K562 (cell line): ENCODE results near the gene TGM5. TPM values are rescaled to one million over a fixed set of nuclear protein-coding genes. Genes with fewer than 3 reads are reported as not detected.

ENCODE experiments used
- BMI1 ChIP-seq: fragments of 150-350 bp; IDR thresholded peaks from 2 replicates; pipeline ENCODE4 v1.6.1; 2014; ENCODE audit warnings: low read length
- CBFA2T2 ChIP-seq: fragments of 450-650 bp; conservative IDR thresholded peaks from 2 replicates; pipeline ENCODE4 v1.6.1; 2017; ENCODE audit warnings: mild to moderate bottlenecking
- FOXJ2 ChIP-seq: fragments of 200-800 bp; sonication (Bioruptor generic); IDR thresholded peaks from 2 replicates; pipeline ENCODE4 v1.6.1; 2016; ENCODE audit warnings: missing genetic modification characterization, missing compliant biosample characterization
- GABPB1 ChIP-seq: sonication (generic); formaldehyde crosslinking; IDR thresholded peaks from 2 replicates; pipeline ENCODE4 v1.8.0; 2022; ENCODE audit warnings: mild to moderate bottlenecking, missing genetic modification reagents
- GATAD2A ChIP-seq: fragments of 450-650 bp; IDR thresholded peaks from 2 replicates; pipeline ENCODE4 v1.6.1; 2017
- GATAD2B ChIP-seq: fragments of 450-650 bp; IDR thresholded peaks from 2 replicates; pipeline ENCODE4 v1.6.1; 2017; ENCODE audit warnings: mild to moderate bottlenecking, borderline replicate concordance
- HDAC8 ChIP-seq: fragments of 450-650 bp; IDR thresholded peaks from 2 replicates; pipeline ENCODE4 v1.6.1; 2016; ENCODE audit warnings: mild to moderate bottlenecking, missing genetic modification characterization, moderate library complexity, missing compliant biosample characterization
- HMGN3 ChIP-seq: IDR thresholded peaks from 2 replicates; pipeline ENCODE4 v1.6.1; 2011; ENCODE audit warnings: borderline replicate concordance, low read depth, mild to moderate bottlenecking, mixed read lengths, low read length; ENCODE audit not compliant: insufficient read length; ENCODE audit errors: extremely low read depth
- KLF6 ChIP-seq: fragments of 250-450 bp; sonication (Bioruptor Pico); IDR thresholded peaks from 2 replicates; pipeline ENCODE4 v1.4.0; 2020; ENCODE audit warnings: mild to moderate bottlenecking, moderate library complexity, borderline replicate concordance
- LCOR ChIP-seq: sonication (generic); formaldehyde crosslinking; IDR thresholded peaks from 2 replicates; pipeline ENCODE4 v1.8.0; 2022; ENCODE audit warnings: mild to moderate bottlenecking, missing genetic modification reagents
- MIER1 ChIP-seq: fragments of 450-650 bp; IDR thresholded peaks from 2 replicates; pipeline ENCODE4 v1.6.1; 2016; ENCODE audit warnings: antibody characterized with exemption, mild to moderate bottlenecking, low read depth
- RCOR1 ChIP-seq, 2 experiments: IDR thresholded peaks; 2 replicates each; pipeline ENCODE4 v1.6.1; 2012; ENCODE audit warnings: low read depth in 2 of 2, low read length in 2 of 2, borderline replicate concordance in 1 of 2, improper control_type of control experiment in 1 of 2
- RNF2 ChIP-seq: sonication (generic); IDR thresholded peaks from 2 replicates; pipeline ENCODE4 v1.6.1; 2016
- TRIM24 ChIP-seq, 2 experiments: fragments of 450-650 bp; IDR thresholded peaks; 2 replicates each; pipeline ENCODE4 v1.6.1; 2016
- ZFPM2 ChIP-seq: fragments of 250-450 bp; sonication (Bioruptor Pico); IDR thresholded peaks from 2 replicates; pipeline ENCODE4 v1.5.1; 2022; ENCODE audit warnings: mild to moderate bottlenecking
- ZNF12 ChIP-seq: sonication (generic); formaldehyde crosslinking; IDR thresholded peaks from 2 replicates; pipeline ENCODE4 v1.4.0; 2020; ENCODE audit warnings: mild to moderate bottlenecking, missing genetic modification reagents
- ZNF184 ChIP-seq: sonication (generic); formaldehyde crosslinking; IDR thresholded peaks from 2 replicates; pipeline ENCODE4 v1.5.0; 2020; ENCODE audit warnings: missing genetic modification reagents
- ZNF239 ChIP-seq: fragments of 250-450 bp; sonication (Bioruptor Pico); IDR thresholded peaks from 2 replicates; pipeline ENCODE4 v1.4.0; 2020; ENCODE audit warnings: mild to moderate bottlenecking
- polyA plus RNA-seq, 8 experiments: library from polyadenylated mRNA; depleted of rRNA in 4 of 8; stranded (reverse) in 5 of 8; unstranded in 3 of 8; fragments of >200 nt; fragmentation: Nextera tagmentation in 2 of 8; fragmentation: Illumina TruSeq in 1 of 8; extraction: Ambion mirVana in 2 of 8; extraction: Trizol in 1 of 8; gene quantifications; 2 replicates each; pipeline versions ENCODE4 v1.2.1 to v1.2.3, GENCODE V29; 2011 to 2014; ENCODE audit warnings: inconsistent platforms in 1 of 8, missing spikeins in 1 of 8
- total RNA-seq, 7 experiments: library from RNA; depleted of rRNA in 6 of 7; stranded (reverse); fragments of >200 nt in 6 of 7; fragmentation: Illumina TruSeq in 2 of 7; extraction: Trizol in 2 of 7; gene quantifications; 2 replicates each; pipeline versions ENCODE4 v1.2.1 to v1.2.3, GENCODE V29; 2011 to 2021; ENCODE audit warnings: low replicate concordance in 1 of 7
- TF ChIP-seq, protein P1 (sequence below), 2 experiments: fragments of 150-350 bp in 1 of 2; IDR thresholded peaks; 2 replicates each; pipeline ENCODE4 v1.6.1; 2012 to 2016; ENCODE audit warnings: low read depth in 2 of 2, low read length in 2 of 2, mild to moderate bottlenecking in 1 of 2, moderate library complexity in 1 of 2
- TF ChIP-seq, protein P2 (sequence below): sonication (generic); formaldehyde crosslinking; IDR thresholded peaks from 2 replicates; pipeline ENCODE4 v1.8.1; 2023; ENCODE audit warnings: mild to moderate bottlenecking, missing genetic modification reagents, moderate library complexity
- TF ChIP-seq, protein P3 (sequence below): sonication (generic); formaldehyde crosslinking; IDR thresholded peaks from 2 replicates; pipeline ENCODE4 v1.8.0; 2022; ENCODE audit warnings: missing genetic modification reagents, mild to moderate bottlenecking, borderline replicate concordance
- TF ChIP-seq, protein P4 (sequence below): sonication (generic); formaldehyde crosslinking; IDR thresholded peaks from 2 replicates; pipeline ENCODE4 v1.8.0; 2022; ENCODE audit warnings: mild to moderate bottlenecking, low read depth, missing genetic modification reagents

TGM5 gene
- total and polyA plus RNA-seq, 9 of the 15 experiments (the other 6 are each of a cell fraction or from before 2014, with no cell fraction given) = 0.03 to 0.10 (median 0.07) TPM; not detected in 6

DNA sequence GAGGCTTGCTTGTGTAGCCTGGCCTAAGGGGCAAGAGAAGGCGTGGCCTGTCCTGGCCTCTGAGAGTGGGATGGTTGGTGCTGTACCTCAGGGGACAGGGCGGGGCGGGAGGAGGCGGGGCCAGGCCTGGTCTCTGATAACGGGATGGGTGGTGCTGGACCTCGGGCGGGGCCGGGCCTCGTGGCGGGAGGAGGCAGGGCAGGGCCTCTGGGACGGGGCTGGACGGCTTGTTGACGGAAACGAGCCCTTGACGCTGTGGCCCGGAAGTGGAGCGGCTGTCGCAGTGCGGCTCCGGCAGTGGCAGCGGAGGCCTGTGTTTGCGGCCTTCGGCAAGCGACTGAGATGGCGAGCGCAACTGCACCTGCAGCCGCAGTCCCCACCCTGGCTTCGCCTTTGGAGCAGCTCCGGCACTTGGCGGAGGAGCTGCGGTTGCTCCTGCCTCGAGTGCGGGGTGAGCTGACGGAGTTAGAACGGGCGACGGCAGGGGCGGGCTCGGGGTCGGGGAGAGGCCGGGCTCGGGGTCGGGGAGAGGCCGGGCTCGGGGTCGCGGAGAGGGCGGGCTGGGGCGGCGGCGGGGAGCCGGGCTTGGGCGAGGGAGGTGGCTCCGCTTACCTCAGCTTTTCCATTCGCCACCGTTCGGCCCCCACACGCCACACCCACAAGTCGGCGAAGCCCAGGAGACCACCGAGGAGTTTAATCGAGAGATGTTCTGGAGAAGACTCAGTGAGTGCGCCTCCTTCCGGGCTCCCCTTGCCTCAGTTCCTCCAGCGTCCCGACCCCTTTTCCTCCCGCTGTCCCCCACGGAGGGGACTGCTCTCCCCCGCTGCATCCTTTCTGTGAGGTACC is 81.3 kb downstream of the TGM5 start, which contains the start of gene CCNDBP1 (continued):
- TF ChIP-seq, protein P1, sequence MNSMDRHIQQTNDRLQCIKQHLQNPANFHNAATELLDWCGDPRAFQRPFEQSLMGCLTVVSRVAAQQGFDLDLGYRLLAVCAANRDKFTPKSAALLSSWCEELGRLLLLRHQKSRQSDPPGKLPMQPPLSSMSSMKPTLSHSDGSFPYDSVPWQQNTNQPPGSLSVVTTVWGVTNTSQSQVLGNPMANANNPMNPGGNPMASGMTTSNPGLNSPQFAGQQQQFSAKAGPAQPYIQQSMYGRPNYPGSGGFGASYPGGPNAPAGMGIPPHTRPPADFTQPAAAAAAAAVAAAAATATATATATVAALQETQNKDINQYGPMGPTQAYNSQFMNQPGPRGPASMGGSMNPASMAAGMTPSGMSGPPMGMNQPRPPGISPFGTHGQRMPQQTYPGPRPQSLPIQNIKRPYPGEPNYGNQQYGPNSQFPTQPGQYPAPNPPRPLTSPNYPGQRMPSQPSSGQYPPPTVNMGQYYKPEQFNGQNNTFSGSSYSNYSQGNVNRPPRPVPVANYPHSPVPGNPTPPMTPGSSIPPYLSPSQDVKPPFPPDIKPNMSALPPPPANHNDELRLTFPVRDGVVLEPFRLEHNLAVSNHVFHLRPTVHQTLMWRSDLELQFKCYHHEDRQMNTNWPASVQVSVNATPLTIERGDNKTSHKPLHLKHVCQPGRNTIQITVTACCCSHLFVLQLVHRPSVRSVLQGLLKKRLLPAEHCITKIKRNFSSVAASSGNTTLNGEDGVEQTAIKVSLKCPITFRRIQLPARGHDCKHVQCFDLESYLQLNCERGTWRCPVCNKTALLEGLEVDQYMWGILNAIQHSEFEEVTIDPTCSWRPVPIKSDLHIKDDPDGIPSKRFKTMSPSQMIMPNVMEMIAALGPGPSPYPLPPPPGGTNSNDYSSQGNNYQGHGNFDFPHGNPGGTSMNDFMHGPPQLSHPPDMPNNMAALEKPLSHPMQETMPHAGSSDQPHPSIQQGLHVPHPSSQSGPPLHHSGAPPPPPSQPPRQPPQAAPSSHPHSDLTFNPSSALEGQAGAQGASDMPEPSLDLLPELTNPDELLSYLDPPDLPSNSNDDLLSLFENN (IDR thresholded peaks at IDR 0.05; ENCODE audit: low read depth in 2 of 2, low read length in 2 of 2) = no peak
- TF ChIP-seq HMGN3 (peak; percentile 96), LCOR (CRISPR knock-in tag) (peak; percentile 38; the same call in 1 of the 2 replicates), RCOR1 (IDR thresholded peaks at IDR 0.05; ENCODE audit: borderline replicate concordance in 1 of 2, low read depth in 2 of 2, low read length in 2 of 2) (peak in 1 of 2 experiments; percentile 83; a peak in 2 of 4 replicates), GABPB1 (CRISPR knock-in tag) (peak; percentile 90), GATAD2A (no peak; the same call in 1 of the 2 replicates), MIER1 (no peak), TRIM24 (IDR thresholded peaks at IDR 0.05) (peak in 1 of 2 experiments; percentile 27; a peak in 1 of 4 replicates), GATAD2B (no peak; the same call in 1 of the 2 replicates), ZNF184 (no peak), BMI1 (no peak), KLF6 (CRISPR knock-in tag) (peak; percentile 85; the same call in 1 of the 2 replicates), FOXJ2 (tag) (0 out of 2 replicates have a peak, but pooled peaks have one; percentile 26), HDAC8 (tag) (no peak), CBFA2T2 (no peak), RNF2 (0 out of 2 replicates have a peak, but pooled peaks have one; percentile 35), ZFPM2 (CRISPR knock-in tag) (no peak), ZNF12 (no peak; the same call in 1 of the 2 replicates), ZNF239 (CRISPR knock-in tag) (no peak)
- TF ChIP-seq, protein P2, sequence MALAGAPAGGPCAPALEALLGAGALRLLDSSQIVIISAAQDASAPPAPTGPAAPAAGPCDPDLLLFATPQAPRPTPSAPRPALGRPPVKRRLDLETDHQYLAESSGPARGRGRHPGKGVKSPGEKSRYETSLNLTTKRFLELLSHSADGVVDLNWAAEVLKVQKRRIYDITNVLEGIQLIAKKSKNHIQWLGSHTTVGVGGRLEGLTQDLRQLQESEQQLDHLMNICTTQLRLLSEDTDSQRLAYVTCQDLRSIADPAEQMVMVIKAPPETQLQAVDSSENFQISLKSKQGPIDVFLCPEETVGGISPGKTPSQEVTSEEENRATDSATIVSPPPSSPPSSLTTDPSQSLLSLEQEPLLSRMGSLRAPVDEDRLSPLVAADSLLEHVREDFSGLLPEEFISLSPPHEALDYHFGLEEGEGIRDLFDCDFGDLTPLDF (CRISPR knock-in tag) = 0 out of 2 replicates have a peak, but pooled peaks have one; percentile 71
- TF ChIP-seq, protein P3, sequence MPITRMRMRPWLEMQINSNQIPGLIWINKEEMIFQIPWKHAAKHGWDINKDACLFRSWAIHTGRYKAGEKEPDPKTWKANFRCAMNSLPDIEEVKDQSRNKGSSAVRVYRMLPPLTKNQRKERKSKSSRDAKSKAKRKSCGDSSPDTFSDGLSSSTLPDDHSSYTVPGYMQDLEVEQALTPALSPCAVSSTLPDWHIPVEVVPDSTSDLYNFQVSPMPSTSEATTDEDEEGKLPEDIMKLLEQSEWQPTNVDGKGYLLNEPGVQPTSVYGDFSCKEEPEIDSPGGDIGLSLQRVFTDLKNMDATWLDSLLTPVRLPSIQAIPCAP (CRISPR knock-in tag) = no peak
- TF ChIP-seq, protein P4, sequence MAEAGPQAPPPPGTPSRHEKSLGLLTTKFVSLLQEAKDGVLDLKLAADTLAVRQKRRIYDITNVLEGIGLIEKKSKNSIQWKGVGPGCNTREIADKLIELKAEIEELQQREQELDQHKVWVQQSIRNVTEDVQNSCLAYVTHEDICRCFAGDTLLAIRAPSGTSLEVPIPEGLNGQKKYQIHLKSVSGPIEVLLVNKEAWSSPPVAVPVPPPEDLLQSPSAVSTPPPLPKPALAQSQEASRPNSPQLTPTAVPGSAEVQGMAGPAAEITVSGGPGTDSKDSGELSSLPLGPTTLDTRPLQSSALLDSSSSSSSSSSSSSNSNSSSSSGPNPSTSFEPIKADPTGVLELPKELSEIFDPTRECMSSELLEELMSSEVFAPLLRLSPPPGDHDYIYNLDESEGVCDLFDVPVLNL (CRISPR knock-in tag) = 0 out of 2 replicates have a peak, but pooled peaks have one; percentile 24
